GM19397 (cell line): ENCODE measurements around the gene HOXA5.

Experiments used
- ATAC-seq: cut with Tn5 transposase; IDR thresholded peaks from one replicate; pipeline ENCODE4 v1.9.1; 2021; ENCODE audit warnings: mild to moderate bottlenecking, moderate library complexity; ENCODE audit not compliant: unreplicated experiment

The HOXA5 gene

GRCh38 chr7:27122077-27122910, 21.2 kb downstream of the HOXA5 start:
- no peak for ATAC-seq

- no peak for ATAC-seq
These were observed 21.8 kb downstream of the HOXA5 start for GRCh38 chr7:27121684-27122076.

- no peak for ATAC-seq
These were observed 24.0 kb downstream of the HOXA5 start for GRCh38 chr7:27119412-27119911.

- no peak for ATAC-seq
These were observed 24.9 kb downstream of the HOXA5 start for GRCh38 chr7:27118580-27118979.

- ATAC-seq, result no peak
These were observed 25.5 kb downstream of the HOXA5 start for GRCh38 chr7:27117887-27118491.

- ATAC-seq, result no peak
These were observed 26.3 kb downstream of the HOXA5 start for GRCh38 chr7:27116962-27117886.

- ATAC-seq, result no peak
These were observed 27.2 kb downstream of the HOXA5 start for GRCh38 chr7:27116031-27116961.

- no peak for ATAC-seq
These were observed 28.1 kb downstream of the HOXA5 start for GRCh38 chr7:27115221-27116026.

GRCh38 chr7:27114881-27115220, 28.6 kb downstream of the HOXA5 start:
- no peak for ATAC-seq

GRCh38 chr7:27113991-27114769, 29.3 kb downstream of the HOXA5 start:
- no peak for ATAC-seq

GRCh38 chr7:27112955-27113949, 30.2 kb downstream of the HOXA5 start:
- ATAC-seq, result no peak

- ATAC-seq, result no peak
These were observed 31.1 kb downstream of the HOXA5 start for GRCh38 chr7:27112361-27112760.

GRCh38 chr7:27111751-27112277, 31.7 kb downstream of the HOXA5 start:
- no peak for ATAC-seq

- ATAC-seq, result no peak
These were observed 32.3 kb downstream of the HOXA5 start for GRCh38 chr7:27111042-27111750.

- no peak for ATAC-seq
These were observed 33.1 kb downstream of the HOXA5 start for GRCh38 chr7:27110186-27111031.
